ENCODE results near the gene MEF2D.

GRCh38 chr1:156543066-156543465 is 42.5 kb upstream of the MEF2D start:
- no peak for TF ChIP-seq EP300 (IDR thresholded peaks at IDR 0.05)
- no peak for TF ChIP-seq CTCF (IDR thresholded peaks at IDR 0.05)
- no peak for TF ChIP-seq POLR2AphosphoS5 (IDR thresholded peaks at IDR 0.05)

Data from stomach (tissue), 4 donors.